Testis (tissue), 3 donors: Measurements from ENCODE around the gene IFITM2. TPM values are rescaled to one million over a fixed set of nuclear protein-coding genes. Genes with fewer than 3 reads are reported as not detected.

ENCODE experiments used
- DNase-seq: peaks from one replicate; pipeline ENCODE4 v3.0.0-alpha.2; 2019
- H3K27ac ChIP-seq, 2 donors: fragments of 200-600 bp; sonication (generic); one replicate each; pipeline ENCODE4 v1.5.1; 2019
- H3K27me3 ChIP-seq: fragments of 200-600 bp; sonication (generic); one replicate; pipeline ENCODE4 v1.5.1; 2019
- H3K36me3 ChIP-seq: fragments of 200-600 bp; sonication (generic); one replicate; pipeline ENCODE4 v1.5.1; 2017; ENCODE audit warnings: low read depth; ENCODE audit errors: missing control alignments
- H3K4me1 ChIP-seq: fragments of 200-600 bp; sonication (generic); one replicate; pipeline ENCODE4 v1.5.1; 2019
- H3K4me3 ChIP-seq, 2 donors: fragments of 200-600 bp; sonication (generic); one replicate each; pipeline ENCODE4 v1.5.1; 2017 to 2019
- H3K9me3 ChIP-seq: fragments of 200-600 bp; sonication (generic); one replicate; pipeline ENCODE4 v1.5.1; 2017
- POLR2A ChIP-seq: fragments of 450-650 bp; IDR thresholded peaks from one replicate; pipeline ENCODE4 v1.6.1; 2017; ENCODE audit warnings: antibody characterized with exemption, mild to moderate bottlenecking, moderate library complexity
- WGBS, 2 donors: methylation state at CpG; one replicate each; pipeline ENCODE4 v1.1.5; 2018; 5-methylcytosine and 5-hydroxymethylcytosine counted together
- intact Hi-C: fragments of 100-400 bp; cut with DNase I; formaldehyde crosslinking; loops from one replicate; pipeline ENCODE4 v1.15.1; 2023; ENCODE audit warnings: low total_unique reads
- polyA plus RNA-seq: library from polyadenylated mRNA; stranded (reverse); fragments of 350-450 nt; fragmentation: Illumina TruSeq; extraction: RNeasy Lipid Tissue Mini Kit (QIAGEN cat#74804); gene quantifications from one replicate; pipeline ENCODE4 v1.2.3, GENCODE V29; 2014; ENCODE audit warnings: low read depth, low replicate concordance; ENCODE audit not compliant: insufficient read depth
- total RNA-seq, 2 donors: library from RNA; depleted of rRNA; stranded (reverse); fragments of >200 nt; gene quantifications; one replicate each; pipeline ENCODE4 v1.2.3, GENCODE V29; 2016
- TF ChIP-seq, protein P1 (sequence below), 3 experiments: fragments of 450-650 bp in 2 of 3; fragments of 200-600 bp in 1 of 3; sonication (generic) in 1 of 3; IDR thresholded peaks; one replicate each; pipeline ENCODE4 v1.5.1; 2016 to 2019; ENCODE audit warnings: antibody characterized with exemption in 3 of 3, mild to moderate bottlenecking in 2 of 3, moderate library complexity in 1 of 3

The IFITM2 gene
- total and polyA plus RNA-seq, 3 donors from 2014 or later, result 119 to 283 (median 169) TPM

DNA sequence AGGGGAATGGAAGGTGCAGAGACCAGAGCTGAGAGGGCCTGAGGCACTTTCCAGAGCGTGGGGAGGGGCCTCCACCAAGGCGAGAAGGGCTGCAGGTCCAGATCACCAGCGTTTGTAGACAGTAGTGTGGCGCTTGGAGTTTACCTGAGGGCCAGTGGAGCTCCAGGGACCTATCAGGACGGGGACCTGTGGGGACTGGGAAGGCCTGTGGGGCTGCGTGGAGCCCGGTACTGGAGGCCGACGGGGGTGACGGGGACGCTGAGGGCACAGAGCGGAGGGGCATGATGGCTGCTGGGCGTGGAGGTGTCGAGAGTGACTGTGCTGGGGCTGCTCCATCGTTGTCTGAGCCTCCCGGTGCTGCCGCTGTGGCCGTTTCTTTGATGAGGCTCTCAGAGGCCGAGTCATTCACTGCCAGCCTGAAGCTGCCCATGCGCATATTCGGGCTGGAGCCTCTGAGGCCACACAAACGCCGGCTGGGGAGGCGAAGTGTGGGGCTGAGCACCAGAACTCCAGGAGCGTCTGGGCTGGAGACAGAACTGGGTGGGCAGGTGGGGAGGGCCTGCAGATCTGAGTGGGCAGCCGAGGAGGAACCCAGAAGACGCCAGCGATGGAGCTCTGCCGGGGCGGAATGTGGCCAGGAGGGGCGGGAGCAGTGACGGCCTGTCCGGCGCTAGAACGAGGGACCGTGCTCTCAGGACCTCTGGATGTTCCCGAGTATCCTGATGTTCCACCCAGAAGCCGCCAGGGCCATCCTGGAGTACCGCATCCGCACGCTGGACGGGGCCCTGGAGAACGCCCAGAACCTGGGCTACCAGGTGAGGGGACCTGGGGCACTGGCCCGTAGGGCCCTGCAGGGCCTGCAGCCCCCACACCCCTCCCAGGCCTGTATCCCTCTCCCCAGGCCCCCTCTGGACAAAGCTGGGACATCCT, 16.1 kb upstream of the IFITM2 start:
- Histone ChIP-seq H3K36me3 (no peaks in the 10 kb centered on the region), H3K4me3 (no peak overlapping the region), H3K9me3 (no peaks in the 10 kb centered on the region), H3K27me3 (no peaks in the 10 kb centered on the region), H3K27ac (no peak overlapping the region), H3K4me1 (peaks cover 10% of the 10 kb centered on the region)
- intact Hi-C loops, result loop anchor here (10.0 kb wide), 1 partner anchor 63 kb away; no protein-coding TSS in a partner anchor
- TF ChIP-seq, protein P1, sequence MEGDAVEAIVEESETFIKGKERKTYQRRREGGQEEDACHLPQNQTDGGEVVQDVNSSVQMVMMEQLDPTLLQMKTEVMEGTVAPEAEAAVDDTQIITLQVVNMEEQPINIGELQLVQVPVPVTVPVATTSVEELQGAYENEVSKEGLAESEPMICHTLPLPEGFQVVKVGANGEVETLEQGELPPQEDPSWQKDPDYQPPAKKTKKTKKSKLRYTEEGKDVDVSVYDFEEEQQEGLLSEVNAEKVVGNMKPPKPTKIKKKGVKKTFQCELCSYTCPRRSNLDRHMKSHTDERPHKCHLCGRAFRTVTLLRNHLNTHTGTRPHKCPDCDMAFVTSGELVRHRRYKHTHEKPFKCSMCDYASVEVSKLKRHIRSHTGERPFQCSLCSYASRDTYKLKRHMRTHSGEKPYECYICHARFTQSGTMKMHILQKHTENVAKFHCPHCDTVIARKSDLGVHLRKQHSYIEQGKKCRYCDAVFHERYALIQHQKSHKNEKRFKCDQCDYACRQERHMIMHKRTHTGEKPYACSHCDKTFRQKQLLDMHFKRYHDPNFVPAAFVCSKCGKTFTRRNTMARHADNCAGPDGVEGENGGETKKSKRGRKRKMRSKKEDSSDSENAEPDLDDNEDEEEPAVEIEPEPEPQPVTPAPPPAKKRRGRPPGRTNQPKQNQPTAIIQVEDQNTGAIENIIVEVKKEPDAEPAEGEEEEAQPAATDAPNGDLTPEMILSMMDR (IDR thresholded peaks at IDR 0.05), result no peak
- TF ChIP-seq POLR2A, result no peak
- 92% methylated on average over 38 to 44 of the region's 44 CpGs for WGBS, 2 donors
- no peak for DNase-seq

- H3K9me3 ChIP-seq, result no peaks in the 10 kb centered on the region
- H3K4me3 ChIP-seq, result no peak overlapping the region
- intact Hi-C loops, result loop anchor here (10.0 kb wide), 1 partner anchor 62 kb away; no protein-coding TSS in a partner anchor
- 87 to 95% methylated on average over 4 to 14 of the region's 29 CpGs for WGBS, 2 donors
- no peaks in the 10 kb centered on the region for H3K36me3 ChIP-seq
- no peak overlapping the region for H3K27ac ChIP-seq
- peaks cover 12% of the 10 kb centered on the region for H3K4me1 ChIP-seq
- no peaks in the 10 kb centered on the region for H3K27me3 ChIP-seq
- DNase-seq, result no peak
- TF ChIP-seq, protein P1 (IDR thresholded peaks at IDR 0.05), result no peak
- no peak for TF ChIP-seq POLR2A
Observed at GRCh38 chr11:292211-293121, 15.2 kb upstream of the IFITM2 start.

DNA sequence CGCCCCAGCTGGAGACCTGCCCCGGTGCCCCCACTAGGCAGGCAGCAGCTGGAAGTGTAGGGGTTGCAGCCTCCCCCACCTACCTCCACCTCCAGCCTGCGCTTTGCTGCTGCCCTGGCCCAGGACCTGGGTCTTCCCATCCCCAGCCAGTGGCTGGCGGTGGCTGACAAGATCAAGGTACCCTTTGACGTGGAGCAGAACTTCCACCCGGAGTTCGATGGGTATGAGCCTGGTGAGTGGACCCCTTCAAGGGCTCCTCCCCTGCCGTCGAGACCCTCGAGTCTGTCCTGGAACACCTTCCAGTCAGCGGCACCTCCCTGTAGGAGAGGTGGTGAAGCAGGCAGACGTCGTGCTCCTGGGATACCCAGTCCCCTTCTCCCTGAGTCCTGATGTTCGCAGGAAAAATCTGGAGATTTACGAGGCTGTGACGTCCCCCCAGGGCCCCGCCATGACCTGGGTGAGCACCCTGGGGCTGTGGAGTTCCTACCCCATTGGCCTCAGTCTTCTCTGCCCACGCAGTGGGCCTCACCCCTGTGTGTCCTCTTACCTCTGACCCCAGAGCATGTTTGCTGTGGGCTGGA, 14.3 kb upstream of the IFITM2 start:
- Histone ChIP-seq H3K27me3 (no peaks in the 10 kb centered on the region), H3K4me3 (no peak overlapping the region), H3K9me3 (no peaks in the 10 kb centered on the region), H3K4me1 (peaks cover 15% of the 10 kb centered on the region), H3K36me3 (no peaks in the 10 kb centered on the region), H3K27ac (no peak overlapping the region)
- intact Hi-C loops, result loop anchor here (10.0 kb wide), 1 partner anchor 61 kb away; no protein-coding TSS in a partner anchor
- DNase-seq, result no peak
- WGBS, 2 donors, result 83 to 86% methylated on average over 8 to 18 of the region's 18 CpGs
- no peak for TF ChIP-seq POLR2A
- TF ChIP-seq, protein P1 (IDR thresholded peaks at IDR 0.05), result no peak

DNA sequence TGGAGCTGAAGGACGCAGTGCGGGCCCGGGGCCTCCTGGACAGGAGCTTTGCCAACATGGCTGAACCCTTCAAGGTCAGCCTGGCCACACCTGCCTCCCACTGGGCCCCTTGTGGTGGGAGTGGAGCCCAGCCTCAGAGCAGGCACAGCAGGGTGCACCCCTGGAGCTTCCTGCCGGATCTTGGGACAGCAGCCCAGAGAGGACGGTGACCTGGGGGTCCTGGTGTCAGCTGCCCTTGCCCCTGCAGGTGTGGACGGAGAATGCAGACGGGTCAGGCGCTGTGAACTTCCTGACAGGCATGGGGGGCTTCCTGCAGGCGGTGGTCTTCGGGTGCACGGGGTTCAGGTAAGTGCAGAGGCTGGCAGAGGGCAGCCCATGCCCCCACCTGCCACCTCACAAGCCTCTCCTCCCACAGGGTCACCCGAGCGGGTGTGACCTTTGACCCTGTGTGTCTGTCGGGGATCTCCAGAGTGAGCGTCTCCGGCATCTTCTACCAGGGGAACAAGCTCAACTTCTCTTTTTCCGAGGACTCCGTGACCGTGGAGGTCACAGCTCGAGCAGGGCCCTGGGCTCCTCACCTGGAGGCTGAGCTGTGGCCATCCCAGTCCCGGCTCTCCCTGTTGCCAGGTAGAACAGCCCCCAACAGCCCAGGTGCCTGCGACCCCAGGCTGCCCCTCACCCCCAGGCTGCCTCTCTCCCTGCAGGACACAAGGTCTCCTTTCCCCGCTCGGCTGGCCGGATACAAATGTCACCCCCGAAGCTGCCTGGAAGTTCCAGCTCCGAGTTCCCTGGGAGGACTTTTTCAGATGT, 13.6 kb upstream of the IFITM2 start:
- intact Hi-C loops, result loop anchor here (10.0 kb wide), 1 partner anchor 61 kb away; no protein-coding TSS in a partner anchor
- H3K4me1 ChIP-seq, result peaks cover 18% of the 10 kb centered on the region
- no peak overlapping the region for H3K27ac ChIP-seq
- H3K27me3 ChIP-seq, result no peaks in the 10 kb centered on the region
- no peak for DNase-seq
- no peaks in the 10 kb centered on the region for H3K36me3 ChIP-seq
- 86 to 92% methylated on average over 7 to 27 of the region's 27 CpGs for WGBS, 2 donors
- no peak overlapping the region for H3K4me3 ChIP-seq
- H3K9me3 ChIP-seq, result no peaks in the 10 kb centered on the region
- TF ChIP-seq, protein P1 (IDR thresholded peaks at IDR 0.05), result no peak
- TF ChIP-seq POLR2A, result no peak
